AG08396 (cell line): ENCODE measurements around the gene PARD3.

Experiments used
- DNase-seq: peaks from one replicate; pipeline ENCODE4 v3.0.0; 2012; ENCODE audit warnings: low spot score, mixed read lengths

The PARD3 gene

DNA sequence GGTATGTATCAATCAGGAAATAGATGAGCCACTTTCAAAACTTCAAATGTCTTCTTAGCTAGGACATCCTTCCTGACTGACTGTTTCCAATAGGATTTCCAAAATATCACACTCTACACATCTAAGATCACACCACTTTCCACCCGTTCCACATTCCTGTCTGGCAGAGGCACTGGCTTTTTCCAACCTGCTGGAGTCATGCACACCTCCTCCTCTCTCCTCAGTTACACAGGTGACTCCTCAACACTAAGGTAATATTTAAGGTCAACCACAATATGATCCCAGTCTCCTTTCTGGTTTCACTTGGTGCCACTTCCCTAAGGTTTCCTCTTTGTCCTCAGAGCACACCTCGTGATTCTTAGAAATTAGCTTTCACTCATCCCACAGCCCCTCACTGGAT is 196.5 kb downstream of the PARD3 start:
- no peak for DNase-seq

DNA sequence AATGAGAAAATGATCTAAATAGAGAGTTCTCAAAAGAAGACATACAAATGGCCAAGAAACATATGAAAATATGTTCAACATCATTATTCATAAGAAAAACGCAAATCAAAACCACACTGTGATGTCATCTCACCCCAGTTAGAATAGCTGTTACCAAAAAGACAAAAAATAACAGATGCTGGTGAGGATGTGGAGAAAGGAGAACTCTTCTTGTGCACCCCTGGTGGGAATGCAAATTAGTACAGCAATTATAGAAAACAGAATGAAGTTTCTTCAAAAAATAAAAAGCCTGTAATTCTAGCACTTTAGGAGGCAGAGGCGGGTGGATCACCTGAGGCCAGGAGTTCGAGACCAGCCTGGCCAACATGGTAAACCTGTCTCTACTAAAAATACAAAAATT is 199.3 kb downstream of the PARD3 start:
- no peak for DNase-seq

- no peak for DNase-seq
Measured at GRCh38 chr10:34613491-34613890, 201.6 kb downstream of the PARD3 start.

- DNase-seq: no peak
Measured at GRCh38 chr10:34612938-34613337, 202.2 kb downstream of the PARD3 start.

- DNase-seq: no peak
Measured at GRCh38 chr10:34612446-34612845, 202.7 kb downstream of the PARD3 start.

GRCh38 chr10:34609287-34609940 is 205.7 kb downstream of the PARD3 start:
- no peak for DNase-seq

GRCh38 chr10:34607894-34608293 is 207.2 kb downstream of the PARD3 start:
- no peak for DNase-seq

GRCh38 chr10:34606890-34607289 is 208.2 kb downstream of the PARD3 start:
- DNase-seq: no peak

- DNase-seq: no peak
Measured at GRCh38 chr10:34602478-34602877, 212.6 kb downstream of the PARD3 start.

GRCh38 chr10:34601691-34602090 is 213.4 kb downstream of the PARD3 start:
- no peak for DNase-seq

- no peak for DNase-seq
Measured at GRCh38 chr10:34599026-34599795, 215.9 kb downstream of the PARD3 start.

DNA sequence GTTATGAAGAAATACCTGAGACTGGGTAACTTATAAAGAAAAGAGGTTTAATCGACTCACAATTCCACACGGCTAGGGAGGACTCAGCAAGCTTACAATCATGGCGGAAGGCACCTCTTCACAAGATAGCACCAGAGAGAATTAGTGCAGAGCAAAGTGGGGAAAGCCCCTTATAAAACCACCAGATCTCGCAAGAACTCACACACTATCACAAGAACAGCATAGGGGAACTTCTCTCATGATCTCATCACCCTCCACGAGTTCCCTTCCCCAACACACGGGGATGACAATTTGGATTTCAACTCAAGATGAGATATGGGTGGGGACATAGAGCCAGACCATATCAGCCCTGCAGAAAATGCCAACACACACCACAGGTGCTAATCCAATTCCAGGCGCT is 218.7 kb downstream of the PARD3 start:
- no peak for DNase-seq

- DNase-seq: no peak
Measured at GRCh38 chr10:34593930-34594329, 221.2 kb downstream of the PARD3 start.

GRCh38 chr10:34593374-34593890 is 221.7 kb downstream of the PARD3 start:
- no peak for DNase-seq

GRCh38 chr10:34590793-34591192 is 224.3 kb downstream of the PARD3 start:
- DNase-seq: no peak

- no peak for DNase-seq
Measured at GRCh38 chr10:34589275-34589674, 225.8 kb downstream of the PARD3 start.

- DNase-seq: no peak
Measured at GRCh38 chr10:34587680-34588019, 227.4 kb downstream of the PARD3 start.

- no peak for DNase-seq
Measured at GRCh38 chr10:34587002-34587679, 228.0 kb downstream of the PARD3 start.

GRCh38 chr10:34585422-34586112 is 229.5 kb downstream of the PARD3 start:
- DNase-seq: no peak

- peak; percentile 24 for DNase-seq
Measured at GRCh38 chr10:34584164-34584563, 230.9 kb downstream of the PARD3 start.

- peak; percentile 4 for DNase-seq
Measured at GRCh38 chr10:34581801-34582532, 233.1 kb downstream of the PARD3 start.

DNA sequence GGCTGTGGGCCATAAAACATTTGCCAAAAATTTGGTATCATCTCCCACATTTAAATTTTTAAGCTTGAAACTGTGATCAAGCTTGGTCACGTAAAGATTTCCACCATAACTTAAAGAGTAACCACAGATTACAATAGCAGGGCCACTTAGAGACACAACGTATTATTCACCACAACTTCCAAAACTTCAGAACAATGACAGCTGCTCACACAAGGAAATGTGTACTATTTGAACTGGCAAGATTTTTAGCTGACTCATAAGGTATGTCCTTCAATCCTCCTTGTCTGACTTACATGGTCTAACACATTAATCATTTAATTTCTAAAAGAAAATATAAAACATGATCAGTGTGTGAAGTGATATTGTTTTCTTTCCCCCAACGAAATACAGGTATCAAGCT is 234.5 kb downstream of the PARD3 start:
- DNase-seq: no peak
